PFSK-1 (cell line): ENCODE measurements around the gene MARCKSL1.

ENCODE experiments used
- FOXP2 ChIP-seq: optimal IDR thresholded peaks from 2 replicates; pipeline ENCODE3; 2011; ENCODE audit warnings: borderline replicate concordance, control low read depth, inconsistent platforms; ENCODE audit not compliant: insufficient read depth; ENCODE audit errors: extremely low read length, extremely low read depth
- POLR2AphosphoS5 ChIP-seq: IDR thresholded peaks from 2 replicates; pipeline ENCODE4 v1.6.1; 2012; ENCODE audit warnings: low read depth, mild to moderate bottlenecking, control low read depth, low read length, moderate library complexity
- REST ChIP-seq, 2 experiments: IDR thresholded peaks; 2 replicates each; pipeline versions ENCODE4 v1.6.1 to v1.8.0; 2011 to 2012; ENCODE audit warnings: low read depth in 2 of 2, low read length in 2 of 2, control low read depth in 1 of 2, inconsistent platforms in 1 of 2, mild to moderate bottlenecking in 1 of 2, moderate library complexity in 1 of 2; ENCODE audit not compliant: insufficient read depth in 1 of 2
- SIN3A ChIP-seq: IDR thresholded peaks from 2 replicates; pipeline ENCODE4 v1.6.1; 2012; ENCODE audit warnings: mild to moderate bottlenecking, low read length, moderate library complexity, borderline replicate concordance; ENCODE audit not compliant: insufficient read depth
- TAF1 ChIP-seq: IDR thresholded peaks from 2 replicates; pipeline ENCODE4 v1.6.1; 2012; ENCODE audit warnings: low read length, control low read depth, borderline replicate concordance; ENCODE audit not compliant: insufficient read depth

The MARCKSL1 gene

GRCh38 chr1:32311709-32312393 is 24.2 kb downstream of the MARCKSL1 start:
- TF ChIP-seq SIN3A: no peak
- TF ChIP-seq FOXP2: no peak
- no peak for TF ChIP-seq POLR2AphosphoS5
- TF ChIP-seq REST (IDR thresholded peaks at IDR 0.05; ENCODE audit: insufficient read depth in 1 of 2, low read depth in 2 of 2, low read length in 2 of 2): no peak
- no peak for TF ChIP-seq TAF1

GRCh38 chr1:32309960-32310359 is 26.1 kb downstream of the MARCKSL1 start:
- no peak for TF ChIP-seq SIN3A
- TF ChIP-seq FOXP2: no peak
- no peak for TF ChIP-seq TAF1
- no peak for TF ChIP-seq REST (IDR thresholded peaks at IDR 0.05; ENCODE audit: insufficient read depth in 1 of 2, low read depth in 2 of 2, low read length in 2 of 2)
- no peak for TF ChIP-seq POLR2AphosphoS5

DNA sequence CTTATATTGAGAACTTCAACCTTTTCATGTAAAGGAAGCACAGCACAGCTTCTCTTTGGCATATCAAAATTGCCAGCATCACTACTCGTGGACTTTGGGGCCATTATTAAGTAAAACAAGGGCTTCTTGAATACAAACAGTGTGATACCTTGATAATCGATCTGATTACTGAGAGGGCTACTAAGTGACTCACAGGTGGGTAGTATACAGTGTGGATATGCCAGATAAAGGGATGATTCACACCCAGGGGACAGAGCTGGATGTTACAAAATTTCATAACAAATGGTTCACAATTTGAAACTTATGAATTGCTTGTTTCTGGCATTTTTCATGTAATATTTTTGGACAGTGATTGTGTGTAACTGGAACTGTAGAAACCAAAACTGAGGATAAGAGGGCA is 28.7 kb downstream of the MARCKSL1 start:
- TF ChIP-seq SIN3A (no peak), FOXP2 (no peak), TAF1 (no peak), REST (IDR thresholded peaks at IDR 0.05; ENCODE audit: insufficient read depth in 1 of 2, low read depth in 2 of 2, low read length in 2 of 2) (no peak), POLR2AphosphoS5 (no peak)

- TF ChIP-seq FOXP2 (no peak), REST (IDR thresholded peaks at IDR 0.05; ENCODE audit: insufficient read depth in 1 of 2, low read depth in 2 of 2, low read length in 2 of 2) (no peak), SIN3A (no peak), TAF1 (no peak), POLR2AphosphoS5 (no peak)
These were observed 30.7 kb downstream of the MARCKSL1 start for GRCh38 chr1:32305310-32305709.
